Adipocyte (in vitro differentiated cells): ENCODE measurements around the gene PLXDC2.
"Not testable (repeated sequence)": the region's sequence is repeated elsewhere in the genome, so short reads cannot be mapped to it uniquely, and the experiment has no call there.

Source experiments
- DNase-seq: peaks from one replicate; pipeline ENCODE4 v3.0.0-alpha.2; 2015; ENCODE audit warnings: low read depth
- H3K27me3 ChIP-seq: replicated peaks from 2 replicates; pipeline ENCODE4 v1.7.0; 2013; ENCODE audit warnings: mild to moderate bottlenecking, low read length, moderate library complexity; ENCODE audit not compliant: control insufficient read depth, insufficient read depth
- H3K36me3 ChIP-seq: 2 replicates; pipeline ENCODE4 v1.7.0; 2013; ENCODE audit warnings: low read length, mild to moderate bottlenecking, moderate library complexity; ENCODE audit not compliant: control insufficient read depth, insufficient read depth, severe bottlenecking
- H3K4me1 ChIP-seq: 2 replicates; pipeline ENCODE4 v1.7.0; 2013; ENCODE audit warnings: mild to moderate bottlenecking, low read length, moderate library complexity; ENCODE audit not compliant: control insufficient read depth, insufficient read depth
- H3K4me3 ChIP-seq: 2 replicates; pipeline ENCODE4 v1.7.0; 2013; ENCODE audit warnings: mild to moderate bottlenecking, low read length, moderate library complexity
- H3K9ac ChIP-seq: 2 replicates; pipeline ENCODE4 v1.7.0; 2013; ENCODE audit warnings: mild to moderate bottlenecking, low read length, moderate library complexity
- H3K9me3 ChIP-seq: 2 replicates; pipeline ENCODE4 v1.7.0; 2013; ENCODE audit warnings: mild to moderate bottlenecking, low read length, moderate library complexity; ENCODE audit not compliant: control insufficient read depth

The PLXDC2 gene

GRCh38 chr10:19816411-19817230 is at the start of gene PLXDC2:
Gene PLXDC2 (plus strand): TSS chr10:19816432.
- Histone ChIP-seq H3K27me3 (peaks cover 9% of the 10 kb centered on the region), H3K9ac (peak within 1 kb of the TSS; percentile 77), H3K4me1 (peaks cover 18% of the 10 kb centered on the region), H3K9me3 (no peaks in the 10 kb centered on the region), H3K36me3 (no peaks in the 10 kb centered on the region), H3K4me3 (peak within 1 kb of the TSS; percentile 80)
- peak; percentile 50 for DNase-seq

GRCh38 chr10:19767876-19768275 is 48.4 kb upstream of the PLXDC2 start:
- Histone ChIP-seq H3K9ac (no peak overlapping the region), H3K27me3 (no peaks in the 10 kb centered on the region), H3K9me3 (no peaks in the 10 kb centered on the region), H3K4me3 (no peak overlapping the region), H3K36me3 (no peaks in the 10 kb centered on the region), H3K4me1 (no peaks in the 10 kb centered on the region)
- DNase-seq: no peak

- H3K4me3 ChIP-seq, DNase-seq, H3K9ac ChIP-seq, H3K9me3 ChIP-seq, H3K27me3 ChIP-seq, H3K36me3 ChIP-seq, H3K4me1 ChIP-seq: not testable (repeated sequence)
Observed at GRCh38 chr10:19769826-19770225, 46.4 kb upstream of the PLXDC2 start.

- no peak for DNase-seq
- Histone ChIP-seq H3K4me3 (no peak overlapping the region), H3K9me3 (no peaks in the 10 kb centered on the region), H3K4me1 (no peaks in the 10 kb centered on the region), H3K27me3 (no peaks in the 10 kb centered on the region), H3K9ac (no peak overlapping the region), H3K36me3 (no peaks in the 10 kb centered on the region)
Observed at GRCh38 chr10:19772972-19773371, 43.3 kb upstream of the PLXDC2 start.

GRCh38 chr10:19775296-19775695 is 40.9 kb upstream of the PLXDC2 start:
- Histone ChIP-seq H3K9me3 (no peaks in the 10 kb centered on the region), H3K36me3 (no peaks in the 10 kb centered on the region), H3K9ac (no peak overlapping the region), H3K4me3 (no peak overlapping the region), H3K27me3 (no peaks in the 10 kb centered on the region), H3K4me1 (no peaks in the 10 kb centered on the region)
- DNase-seq: no peak

- Histone ChIP-seq H3K4me1 (no peaks in the 10 kb centered on the region), H3K36me3 (no peaks in the 10 kb centered on the region), H3K4me3 (no peak overlapping the region), H3K9ac (no peak overlapping the region), H3K27me3 (no peaks in the 10 kb centered on the region), H3K9me3 (no peaks in the 10 kb centered on the region)
- no peak for DNase-seq
Observed at GRCh38 chr10:19777806-19778205, 38.4 kb upstream of the PLXDC2 start.

- DNase-seq: no peak
- no peak overlapping the region for H3K9ac ChIP-seq
- H3K4me3 ChIP-seq: no peak overlapping the region
- no peaks in the 10 kb centered on the region for H3K4me1 ChIP-seq
- H3K36me3 ChIP-seq: no peaks in the 10 kb centered on the region
- no peaks in the 10 kb centered on the region for H3K27me3 ChIP-seq
- no peaks in the 10 kb centered on the region for H3K9me3 ChIP-seq
Observed at GRCh38 chr10:19778996-19779395, 37.2 kb upstream of the PLXDC2 start.

- H3K4me3 ChIP-seq: no peak overlapping the region
- no peak for DNase-seq
- no peaks in the 10 kb centered on the region for H3K9me3 ChIP-seq
- H3K9ac ChIP-seq: no peak overlapping the region
- no peaks in the 10 kb centered on the region for H3K27me3 ChIP-seq
- H3K4me1 ChIP-seq: no peaks in the 10 kb centered on the region
- H3K36me3 ChIP-seq: no peaks in the 10 kb centered on the region
Observed at GRCh38 chr10:19782430-19783089, 33.7 kb upstream of the PLXDC2 start.

GRCh38 chr10:19783721-19784120 is 32.5 kb upstream of the PLXDC2 start:
- Histone ChIP-seq H3K4me1 (no peaks in the 10 kb centered on the region), H3K9me3 (no peaks in the 10 kb centered on the region), H3K9ac (no peak overlapping the region), H3K27me3 (no peaks in the 10 kb centered on the region), H3K4me3 (no peak overlapping the region), H3K36me3 (no peaks in the 10 kb centered on the region)
- no peak for DNase-seq

GRCh38 chr10:19785366-19785765 is 30.9 kb upstream of the PLXDC2 start:
- no peaks in the 10 kb centered on the region for H3K4me1 ChIP-seq
- no peaks in the 10 kb centered on the region for H3K36me3 ChIP-seq
- H3K9ac ChIP-seq: no peak overlapping the region
- H3K27me3 ChIP-seq: no peaks in the 10 kb centered on the region
- H3K4me3 ChIP-seq: no peak overlapping the region
- no peak for DNase-seq
- H3K9me3 ChIP-seq: no peaks in the 10 kb centered on the region

- DNase-seq: peak; percentile 66
- no peak overlapping the region for H3K4me3 ChIP-seq
- no peaks in the 10 kb centered on the region for H3K4me1 ChIP-seq
- H3K9ac ChIP-seq: peak overlapping the region; percentile 41
- H3K9me3 ChIP-seq: no peaks in the 10 kb centered on the region
- H3K36me3 ChIP-seq: no peaks in the 10 kb centered on the region
- H3K27me3 ChIP-seq: no peaks in the 10 kb centered on the region
Observed at GRCh38 chr10:19788075-19788686, 28.1 kb upstream of the PLXDC2 start.
